Right lobe of liver (tissue), 6 donors: ENCODE data around the gene GPC5. TPM values are rescaled to one million over a fixed set of nuclear protein-coding genes. Genes with fewer than 3 reads are reported as not detected.

Experiments used
- ATAC-seq, 4 donors: fragments of 200-7000 bp; cut with Tn5 transposase; one replicate each; pipeline ENCODE4 v1.9.1; 2020; ENCODE audit warnings: mild to moderate bottlenecking in 4 of 4, moderate library complexity in 4 of 4
- DNase-seq, 3 donors: peaks; one replicate each; pipeline ENCODE4 v3.0.0-alpha.2; 2020
- H3K27ac ChIP-seq, 3 donors: fragments of 200-600 bp; one replicate each; pipeline ENCODE4 v1.8.0; 2022
- H3K27me3 ChIP-seq, 2 donors: fragments of 200-600 bp; one replicate each; pipeline ENCODE4 v1.8.0; 2022
- H3K36me3 ChIP-seq, 4 donors: fragments of 200-600 bp; sonication (generic) in 1 of 4; one replicate each; pipeline versions ENCODE4 v1.5.1 to v1.8.0; 2017 to 2022; ENCODE audit warnings: control low read depth in 1 of 4
- H3K4me1 ChIP-seq, 4 donors: fragments of 200-600 bp; sonication (generic) in 1 of 4; one replicate each; pipeline versions ENCODE4 v1.5.1 to v1.8.0; 2017 to 2022; ENCODE audit warnings: control low read depth in 1 of 4
- H3K4me3 ChIP-seq, 3 donors: fragments of 200-600 bp; one replicate each; pipeline ENCODE4 v1.8.0; 2022
- H3K9me3 ChIP-seq, 4 donors: fragments of 200-600 bp; sonication (generic) in 1 of 4; one replicate each; pipeline versions ENCODE4 v1.5.1 to v1.8.0; 2017 to 2022; ENCODE audit warnings: control low read depth in 1 of 4
- POLR2A ChIP-seq: fragments of 450-650 bp; IDR thresholded peaks from one replicate; pipeline ENCODE4 v1.6.1; 2017; ENCODE audit warnings: antibody characterized with exemption, mild to moderate bottlenecking
- WGBS: methylation state at CpG from one replicate; pipeline ENCODE4 v1.1.6; 2018; ENCODE audit warnings: low coverage, low lambda C conversion rate; ENCODE audit not compliant: insufficient coverage; ENCODE audit errors: missing lambda C conversion rate; 5-methylcytosine and 5-hydroxymethylcytosine counted together
- intact Hi-C, 2 donors: fragments of 100-400 bp; cut with DNase I; formaldehyde crosslinking; loops; one replicate each; pipeline versions ENCODE4 v1.11.2 to v1.14.1; 2022
- total RNA-seq, 6 experiments: library from RNA; depleted of rRNA in 2 of 6; stranded (reverse); fragments of >200 nt in 2 of 6; fragmentation: NEBNext Ultra II Directional in 3 of 6; extraction: Animal tissue kit (Norgen Biotek cat#: 25700) in 3 of 6; gene quantifications; one replicate each; pipeline versions ENCODE4 v1.1.0 to v1.2.4, GENCODE V29; 2016 to 2023
- TF ChIP-seq, protein P1 (sequence below), 4 donors: fragments of 200-600 bp in 3 of 4; fragments of 450-650 bp in 1 of 4; IDR thresholded peaks; one replicate each; pipeline versions ENCODE4 v1.5.1 to v1.8.0; 2016 to 2022; ENCODE audit warnings: antibody characterized with exemption in 4 of 4, mild to moderate bottlenecking in 2 of 4
- donor health status: DM: no; HTN: yes; CAD: no.
- donor health status: DM: no; HTN: no; CAD: no.
- donor health status: DM: no; HTN: no; CAD: no.
- donor health status: DM: no; HTN: yes; CAD: no.
- donor health status: DM: no; HTN: yes; CAD: no.

The GPC5 gene
- total RNA-seq, 6 experiments from 2014 or later: 0.12 to 0.99 (median 0.66) TPM

- H3K27me3 ChIP-seq: no peaks in the 10 kb centered on the region
- intact Hi-C loops: no loop called here
- 70% methylated on average over 11 of the region's 11 CpGs for WGBS
- no peak for DNase-seq
- no peaks in the 10 kb centered on the region for H3K4me1 ChIP-seq
- H3K9me3 ChIP-seq: no peaks in the 10 kb centered on the region
- H3K4me3 ChIP-seq: no peak overlapping the region
- H3K36me3 ChIP-seq: no peaks in the 10 kb centered on the region
- ATAC-seq: no peak
- no peak overlapping the region for H3K27ac ChIP-seq
- no peak for TF ChIP-seq POLR2A
- TF ChIP-seq, protein P1, sequence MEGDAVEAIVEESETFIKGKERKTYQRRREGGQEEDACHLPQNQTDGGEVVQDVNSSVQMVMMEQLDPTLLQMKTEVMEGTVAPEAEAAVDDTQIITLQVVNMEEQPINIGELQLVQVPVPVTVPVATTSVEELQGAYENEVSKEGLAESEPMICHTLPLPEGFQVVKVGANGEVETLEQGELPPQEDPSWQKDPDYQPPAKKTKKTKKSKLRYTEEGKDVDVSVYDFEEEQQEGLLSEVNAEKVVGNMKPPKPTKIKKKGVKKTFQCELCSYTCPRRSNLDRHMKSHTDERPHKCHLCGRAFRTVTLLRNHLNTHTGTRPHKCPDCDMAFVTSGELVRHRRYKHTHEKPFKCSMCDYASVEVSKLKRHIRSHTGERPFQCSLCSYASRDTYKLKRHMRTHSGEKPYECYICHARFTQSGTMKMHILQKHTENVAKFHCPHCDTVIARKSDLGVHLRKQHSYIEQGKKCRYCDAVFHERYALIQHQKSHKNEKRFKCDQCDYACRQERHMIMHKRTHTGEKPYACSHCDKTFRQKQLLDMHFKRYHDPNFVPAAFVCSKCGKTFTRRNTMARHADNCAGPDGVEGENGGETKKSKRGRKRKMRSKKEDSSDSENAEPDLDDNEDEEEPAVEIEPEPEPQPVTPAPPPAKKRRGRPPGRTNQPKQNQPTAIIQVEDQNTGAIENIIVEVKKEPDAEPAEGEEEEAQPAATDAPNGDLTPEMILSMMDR (IDR thresholded peaks at IDR 0.05): no peak
These were observed 798.3 kb downstream of the GPC5 start for GRCh38 chr13:92196591-92197256.

DNA sequence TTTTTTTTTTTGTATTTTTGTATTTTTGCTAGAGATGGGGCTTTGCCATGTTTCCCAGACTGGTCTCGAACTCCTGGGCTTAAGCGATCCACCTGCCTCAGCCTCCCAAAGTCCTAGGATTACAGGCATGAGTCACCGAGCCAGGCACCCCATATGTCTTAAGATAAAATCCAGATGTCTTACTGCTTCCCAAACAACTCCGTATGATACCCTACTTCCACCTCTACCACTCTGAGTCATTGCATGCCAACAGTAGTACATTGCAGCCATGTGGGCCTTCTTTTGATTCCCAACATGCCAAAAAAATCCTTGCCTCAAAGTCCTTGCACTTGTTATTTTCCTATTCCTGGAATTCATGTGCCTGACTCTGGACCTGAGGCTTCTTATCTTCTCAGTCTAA lies 799.2 kb downstream of the GPC5 start:
- ATAC-seq (no peak), DNase-seq (no peak)
- 100% methylated on average over 3 of the region's 4 CpGs for WGBS
- intact Hi-C loops: no loop called here
- Histone ChIP-seq H3K27ac (no peak overlapping the region), H3K27me3 (no peaks in the 10 kb centered on the region), H3K4me1 (no peaks in the 10 kb centered on the region), H3K9me3 (no peaks in the 10 kb centered on the region), H3K4me3 (no peak overlapping the region), H3K36me3 (no peaks in the 10 kb centered on the region)
- TF ChIP-seq, protein P1 (IDR thresholded peaks at IDR 0.05): no peak
- no peak for TF ChIP-seq POLR2A

DNA sequence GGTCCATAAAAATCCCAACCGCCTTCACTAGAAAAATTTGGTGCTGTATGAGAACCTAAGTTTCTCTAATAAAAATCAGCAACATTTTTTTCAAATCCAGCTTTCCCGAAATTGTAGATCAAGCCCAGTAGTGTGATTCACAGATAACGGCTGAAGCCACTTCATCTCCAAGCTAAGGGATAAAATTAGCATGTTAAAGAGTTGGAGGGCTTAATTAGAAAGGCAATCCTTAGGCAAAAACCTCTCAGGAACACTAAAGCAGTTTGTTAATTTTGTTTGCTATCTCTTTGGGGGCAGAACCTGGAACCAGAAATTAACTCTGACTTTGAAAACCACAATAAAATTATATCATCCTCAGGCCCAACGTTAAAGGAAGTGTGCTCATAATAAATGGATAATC lies 820.2 kb downstream of the GPC5 start:
- WGBS: 66% methylated on average over 4 of the region's 4 CpGs
- no peak for DNase-seq

GRCh38 chr13:92221916-92222315 lies 823.5 kb downstream of the GPC5 start:
- H3K4me1 ChIP-seq: no peaks in the 10 kb centered on the region
- intact Hi-C loops: no loop called here
- H3K27me3 ChIP-seq: no peaks in the 10 kb centered on the region
- WGBS: 29% methylated on average over 4 of the region's 4 CpGs
- TF ChIP-seq, protein P1 (IDR thresholded peaks at IDR 0.05): no peak
- no peak for TF ChIP-seq POLR2A
- H3K36me3 ChIP-seq: no peaks in the 10 kb centered on the region
- DNase-seq (no peak), ATAC-seq (no peak)
- no peak overlapping the region for H3K4me3 ChIP-seq
- no peak overlapping the region for H3K27ac ChIP-seq
- H3K9me3 ChIP-seq: no peaks in the 10 kb centered on the region

More for the DNA sequence above, 820.2 kb downstream of the GPC5 start:
- no peaks in the 10 kb centered on the region for H3K36me3 ChIP-seq
- H3K4me3 ChIP-seq: no peak overlapping the region
- TF ChIP-seq, protein P1 (IDR thresholded peaks at IDR 0.05): no peak
- no peak for TF ChIP-seq POLR2A
- H3K27me3 ChIP-seq: no peaks in the 10 kb centered on the region
- no peaks in the 10 kb centered on the region for H3K9me3 ChIP-seq
- H3K27ac ChIP-seq: no peak overlapping the region
- ATAC-seq: no peak
- intact Hi-C loops: no loop called here
- no peaks in the 10 kb centered on the region for H3K4me1 ChIP-seq
